Esophagus squamous epithelium (tissue), 5 donors: ENCODE results near the gene CALU. TPM values are rescaled to one million over a fixed set of nuclear protein-coding genes. Genes with fewer than 3 reads are reported as not detected.

Experiments used
- DNase-seq: peaks from one replicate; lab custom pipeline; 2025; lab: John Stamatoyannopoulos, UW
- H3K27ac ChIP-seq, 4 donors: fragments of 200-600 bp; sonication (generic); one replicate each; pipeline ENCODE4 v1.5.1; 2016 to 2019; ENCODE audit warnings: mild to moderate bottlenecking in 1 of 4
- H3K27me3 ChIP-seq, 4 donors: fragments of 200-600 bp; sonication (generic); 1 replicate in 3 of 4; 2 replicates in 1 of 4; pipeline versions ENCODE4 v1.5.1 to v1.6.0; 2017 to 2021; ENCODE audit warnings: antibody characterized with exemption in 1 of 4
- H3K36me3 ChIP-seq, 3 donors: fragments of 200-600 bp; sonication (generic); one replicate each; pipeline ENCODE4 v1.5.1; 2016 to 2019
- H3K4me1 ChIP-seq, 3 donors: fragments of 200-600 bp; sonication (generic); one replicate each; pipeline ENCODE4 v1.5.1; 2017 to 2019
- H3K4me3 ChIP-seq, 4 donors: fragments of 200-600 bp; sonication (generic); 1 replicate in 3 of 4; 2 replicates in 1 of 4; pipeline ENCODE4 v1.5.1; 2016 to 2019; ENCODE audit warnings: mild to moderate bottlenecking in 2 of 4, moderate library complexity in 1 of 4
- H3K9me3 ChIP-seq, 3 donors: fragments of 200-600 bp; sonication (generic); one replicate each; pipeline ENCODE4 v1.5.1; 2016 to 2019
- CTCF ChIP-seq, 6 experiments: fragments of 450-650 bp in 4 of 6; fragments of 200-600 bp in 2 of 6; sonication (generic) in 2 of 6; IDR thresholded peaks; one replicate each; pipeline ENCODE4 v1.5.1; 2016 to 2019; ENCODE audit warnings: antibody characterized with exemption in 6 of 6, mild to moderate bottlenecking in 4 of 6, moderate library complexity in 4 of 6
- POLR2A ChIP-seq, 4 donors: fragments of 450-650 bp; IDR thresholded peaks; one replicate each; pipeline ENCODE4 v1.6.1; 2017; ENCODE audit warnings: antibody characterized with exemption in 4 of 4, mild to moderate bottlenecking in 4 of 4, moderate library complexity in 3 of 4
- WGBS, 2 donors: methylation state at CpG; one replicate each; pipeline ENCODE4 v1.1.5; 2018; 5-methylcytosine and 5-hydroxymethylcytosine counted together
- intact Hi-C: fragments of 100-400 bp; cut with DNase I; formaldehyde crosslinking; loops from one replicate; pipeline ENCODE4 v1.15.0; 2022
- total RNA-seq, 4 donors: library from RNA; depleted of rRNA; stranded (reverse); fragments of >200 nt; gene quantifications; one replicate each; pipeline ENCODE4 v1.1.0, GENCODE V29; 2016
- donor health status: DM: yes; HTN: yes; CAD: no.

Gene CALU
- total RNA-seq, 4 donors from 2014 or later = 23.5 to 66.6 (median 50.8) TPM

- no peak for DNase-seq
- H3K36me3 ChIP-seq = no peaks in the 10 kb centered on the region
- TF ChIP-seq CTCF (IDR thresholded peaks at IDR 0.05) (no peak), POLR2A (IDR thresholded peaks at IDR 0.05) (no peak)
- peaks cover 0 to 49% (median 0%) of the 10 kb centered on the region in 4 donors for H3K27me3 ChIP-seq
- no peak overlapping the region for H3K4me3 ChIP-seq
- H3K27ac ChIP-seq = no peak overlapping the region
- intact Hi-C loops = no loop called here
- no peaks in the 10 kb centered on the region for H3K9me3 ChIP-seq
- 21 to 49% methylated on average over 2 of the region's 2 CpGs for WGBS, 2 donors
- no peaks in the 10 kb centered on the region for H3K4me1 ChIP-seq
These were observed 10.6 kb upstream of the CALU start for GRCh38 chr7:128728598-128728997.

- peaks cover 0 to 50% (median 0%) of the 10 kb centered on the region in 4 donors for H3K27me3 ChIP-seq
- TF ChIP-seq POLR2A (IDR thresholded peaks at IDR 0.05) = no peak
- no peak for TF ChIP-seq CTCF (IDR thresholded peaks at IDR 0.05)
- intact Hi-C loops = no loop called here
- no peak overlapping the region for H3K4me3 ChIP-seq
- H3K4me1 ChIP-seq = no peaks in the 10 kb centered on the region
- no peaks in the 10 kb centered on the region for H3K36me3 ChIP-seq
- no peak overlapping the region for H3K27ac ChIP-seq
- H3K9me3 ChIP-seq = no peaks in the 10 kb centered on the region
- 78 to 86% methylated on average over 3 to 4 of the region's 4 CpGs for WGBS, 2 donors
- no peak for DNase-seq
These were observed 9.7 kb upstream of the CALU start for GRCh38 chr7:128729494-128729893.

GRCh38 chr7:128731184-128731583 is 8.0 kb upstream of the CALU start:
- H3K27ac ChIP-seq = no peak overlapping the region
- no peak for TF ChIP-seq CTCF (IDR thresholded peaks at IDR 0.05)
- no peak for TF ChIP-seq POLR2A (IDR thresholded peaks at IDR 0.05)
- intact Hi-C loops = no loop called here
- 86% methylated on average over 8 of the region's 8 CpGs for WGBS, 2 donors
- peaks cover 0 to 47% (median 0%) of the 10 kb centered on the region in 4 donors for H3K27me3 ChIP-seq
- no peaks in the 10 kb centered on the region for H3K9me3 ChIP-seq
- DNase-seq = no peak
- H3K4me3 ChIP-seq = no peak overlapping the region
- H3K4me1 ChIP-seq = no peaks in the 10 kb centered on the region
- no peaks in the 10 kb centered on the region for H3K36me3 ChIP-seq

- no peaks in the 10 kb centered on the region for H3K9me3 ChIP-seq
- H3K27me3 ChIP-seq = peaks cover 0 to 33% (median 0%) of the 10 kb centered on the region in 4 donors
- intact Hi-C loops = no loop called here
- no peak overlapping the region for H3K4me3 ChIP-seq
- H3K27ac ChIP-seq = no peak overlapping the region
- WGBS, 2 donors = 42 to 65% methylated on average over 2 of the region's 2 CpGs
- H3K4me1 ChIP-seq = peaks cover 0 to under 1% (median 0%) of the 10 kb centered on the region in 3 donors
- H3K36me3 ChIP-seq = no peaks in the 10 kb centered on the region
- no peak for TF ChIP-seq POLR2A (IDR thresholded peaks at IDR 0.05)
- TF ChIP-seq CTCF (IDR thresholded peaks at IDR 0.05) = no peak
- no peak for DNase-seq
These were observed 6.5 kb upstream of the CALU start for GRCh38 chr7:128732521-128733277.

GRCh38 chr7:128733278-128733645 is 5.9 kb upstream of the CALU start:
- Histone ChIP-seq H3K4me3 (no peak overlapping the region), H3K27ac (no peak overlapping the region), H3K4me1 (peaks cover 0 to 6% (median 0%) of the 10 kb centered on the region in 3 donors), H3K36me3 (no peaks in the 10 kb centered on the region), H3K9me3 (no peaks in the 10 kb centered on the region), H3K27me3 (peaks cover 0 to 33% (median 0%) of the 10 kb centered on the region in 4 donors)
- intact Hi-C loops = no loop called here
- 48 to 69% methylated on average over 2 of the region's 2 CpGs for WGBS, 2 donors
- no peak for DNase-seq
- no peak for TF ChIP-seq CTCF (IDR thresholded peaks at IDR 0.05)
- no peak for TF ChIP-seq POLR2A (IDR thresholded peaks at IDR 0.05)
